Prostate gland (tissue), 2 donors: ENCODE results near the gene CROCC2.

Experiments used
- CTCF ChIP-seq, 4 experiments: fragments of 200-600 bp in 2 of 4; fragments of 450-650 bp in 2 of 4; sonication (generic) in 2 of 4; IDR thresholded peaks; 1 replicate in 3 of 4; 2 replicates in 1 of 4; pipeline ENCODE4 v1.5.1; 2016 to 2019; ENCODE audit warnings: antibody characterized with exemption in 4 of 4, mild to moderate bottlenecking in 2 of 4, moderate library complexity in 2 of 4
- POLR2AphosphoS5 ChIP-seq: sonication (generic); formaldehyde crosslinking; IDR thresholded peaks from one replicate; pipeline ENCODE4 v1.6.1; 2017; ENCODE audit warnings: antibody characterized with exemption

DNA sequence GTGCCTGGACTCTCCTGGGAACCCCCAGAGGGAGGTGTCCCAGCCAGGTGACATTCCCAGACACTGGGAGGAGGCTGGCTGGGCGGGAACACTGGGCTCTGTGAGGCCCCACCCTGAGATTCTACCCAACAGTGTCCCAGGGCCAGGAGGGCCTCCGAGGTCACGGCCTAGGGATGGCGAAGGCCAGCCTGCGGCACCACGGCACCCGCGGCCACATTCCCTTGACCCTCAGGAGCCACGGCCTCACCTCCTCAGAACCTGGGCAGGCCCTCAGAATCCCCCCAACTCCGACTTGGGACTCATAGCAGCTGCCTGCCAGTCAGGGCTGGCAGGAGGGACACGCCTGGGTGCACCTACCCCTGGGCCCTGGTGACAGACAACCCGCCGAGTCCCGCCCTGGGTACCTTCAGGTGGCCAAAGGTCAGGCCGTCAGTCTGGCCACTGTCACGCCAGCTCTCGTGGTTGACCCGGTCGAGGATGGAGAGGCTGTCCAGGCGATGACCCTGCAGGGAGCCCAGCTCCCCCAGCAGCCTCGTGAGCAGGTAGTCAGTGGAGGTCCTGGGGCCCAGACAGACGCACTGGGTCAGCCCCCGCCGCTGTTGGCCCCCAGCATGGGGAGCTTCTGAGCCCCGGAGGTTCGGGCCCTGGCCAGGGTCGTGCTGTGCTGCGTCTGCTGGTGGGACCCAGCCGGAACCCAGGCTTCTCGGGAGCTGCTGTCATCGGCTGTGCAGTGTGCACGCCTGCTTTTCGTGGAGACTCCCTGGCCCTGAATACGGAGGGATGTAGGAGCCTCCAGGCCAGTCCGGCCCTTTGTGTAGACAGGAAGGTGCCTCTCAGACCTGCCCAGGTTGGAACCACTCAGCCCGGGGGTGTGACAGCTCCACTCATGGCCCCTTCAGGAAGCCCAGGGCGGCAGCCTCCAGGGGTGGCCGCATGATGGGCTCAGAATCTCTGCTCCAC is 16.3 kb upstream of the CROCC2 start:
- TF ChIP-seq CTCF (IDR thresholded peaks at IDR 0.05), result no peak
- no peak for TF ChIP-seq POLR2AphosphoS5
